Neural crest cell (in vitro differentiated cells): ENCODE measurements around the gene CCDC12. TPM values are rescaled to one million over a fixed set of nuclear protein-coding genes. Genes with fewer than 3 reads are reported as not detected.

Experiments
- DNase-seq: peaks from one replicate; pipeline ENCODE4 v3.0.0; 2021; ENCODE audit warnings: low read depth, mixed read lengths, low spot score
- H3K27ac Mint-ChIP-seq: one replicate; pipeline ENCODE4 v1.8.0; 2021; ENCODE audit warnings: mild to moderate bottlenecking, mixed read lengths; ENCODE audit not compliant: unreplicated experiment
- H3K27me3 Mint-ChIP-seq: 2 replicates; pipeline ENCODE4 v1.8.0; 2021; ENCODE audit warnings: low read depth, mild to moderate bottlenecking, mixed read lengths
- H3K36me3 Mint-ChIP-seq: 2 replicates; pipeline ENCODE4 v1.8.0; 2021; ENCODE audit warnings: low read depth, mild to moderate bottlenecking, mixed read lengths
- H3K4me1 Mint-ChIP-seq: 2 replicates; pipeline ENCODE4 v1.8.0; 2021; ENCODE audit warnings: mixed read lengths
- H3K4me3 Mint-ChIP-seq: one replicate; pipeline ENCODE4 v1.8.0; 2021; ENCODE audit warnings: mild to moderate bottlenecking, mixed read lengths
- H3K9me3 Mint-ChIP-seq: 2 replicates; pipeline ENCODE4 v1.8.0; 2021; ENCODE audit warnings: mixed read lengths
- total RNA-seq: library from RNA; stranded (reverse); gene quantifications from 2 replicates; pipeline ENCODE4 v1.2.1, GENCODE V29; 2021
- TF ChIP-seq, protein P1 (sequence below): fragments of 200-600 bp; sonication (generic); conservative IDR thresholded peaks from 2 replicates; pipeline ENCODE4 v1.5.0; 2021; ENCODE audit warnings: antibody characterized with exemption, mild to moderate bottlenecking

The CCDC12 gene
- total RNA-seq, 1 donor from 2014 or later: 54.3 TPM

- Mint-ChIP-seq H3K27ac (peak overlapping the region; percentile 52), H3K9me3 (no peaks in the 10 kb centered on the region), H3K4me1 (peaks cover 14% of the 10 kb centered on the region), H3K36me3 (peaks cover 6% of the 10 kb centered on the region), H3K27me3 (no peaks in the 10 kb centered on the region), H3K4me3 (no peak overlapping the region)
- TF ChIP-seq, protein P1, sequence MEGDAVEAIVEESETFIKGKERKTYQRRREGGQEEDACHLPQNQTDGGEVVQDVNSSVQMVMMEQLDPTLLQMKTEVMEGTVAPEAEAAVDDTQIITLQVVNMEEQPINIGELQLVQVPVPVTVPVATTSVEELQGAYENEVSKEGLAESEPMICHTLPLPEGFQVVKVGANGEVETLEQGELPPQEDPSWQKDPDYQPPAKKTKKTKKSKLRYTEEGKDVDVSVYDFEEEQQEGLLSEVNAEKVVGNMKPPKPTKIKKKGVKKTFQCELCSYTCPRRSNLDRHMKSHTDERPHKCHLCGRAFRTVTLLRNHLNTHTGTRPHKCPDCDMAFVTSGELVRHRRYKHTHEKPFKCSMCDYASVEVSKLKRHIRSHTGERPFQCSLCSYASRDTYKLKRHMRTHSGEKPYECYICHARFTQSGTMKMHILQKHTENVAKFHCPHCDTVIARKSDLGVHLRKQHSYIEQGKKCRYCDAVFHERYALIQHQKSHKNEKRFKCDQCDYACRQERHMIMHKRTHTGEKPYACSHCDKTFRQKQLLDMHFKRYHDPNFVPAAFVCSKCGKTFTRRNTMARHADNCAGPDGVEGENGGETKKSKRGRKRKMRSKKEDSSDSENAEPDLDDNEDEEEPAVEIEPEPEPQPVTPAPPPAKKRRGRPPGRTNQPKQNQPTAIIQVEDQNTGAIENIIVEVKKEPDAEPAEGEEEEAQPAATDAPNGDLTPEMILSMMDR: no peak
- DNase-seq: no peak
Measured at GRCh38 chr3:46930166-46930944, 46.2 kb downstream of the CCDC12 start.

DNA sequence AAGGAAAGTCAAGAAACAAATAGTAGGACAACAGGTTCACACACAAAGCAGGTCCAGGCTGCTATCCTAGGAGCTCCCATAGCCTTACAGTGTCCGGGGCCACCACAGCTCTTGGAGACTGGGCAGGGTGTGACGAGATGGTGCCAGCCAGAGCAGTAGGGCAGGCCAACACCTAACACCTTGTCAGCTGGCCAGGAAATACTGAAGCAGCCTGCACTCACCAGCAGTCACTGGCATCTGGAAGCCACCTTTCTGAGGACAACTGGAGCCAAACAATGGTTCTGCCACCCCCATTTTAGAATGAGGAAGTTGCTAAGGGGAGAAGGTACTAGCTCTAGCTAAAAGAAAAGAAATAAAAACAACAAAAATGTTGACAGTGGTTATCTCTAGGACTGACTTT, 47.2 kb downstream of the CCDC12 start:
- no peak for DNase-seq
- TF ChIP-seq, protein P1: no peak
- Mint-ChIP-seq H3K4me1 (peaks cover 11% of the 10 kb centered on the region), H3K27me3 (no peaks in the 10 kb centered on the region), H3K4me3 (no peak overlapping the region), H3K9me3 (no peaks in the 10 kb centered on the region), H3K27ac (no peak overlapping the region), H3K36me3 (peaks cover 6% of the 10 kb centered on the region)

DNA sequence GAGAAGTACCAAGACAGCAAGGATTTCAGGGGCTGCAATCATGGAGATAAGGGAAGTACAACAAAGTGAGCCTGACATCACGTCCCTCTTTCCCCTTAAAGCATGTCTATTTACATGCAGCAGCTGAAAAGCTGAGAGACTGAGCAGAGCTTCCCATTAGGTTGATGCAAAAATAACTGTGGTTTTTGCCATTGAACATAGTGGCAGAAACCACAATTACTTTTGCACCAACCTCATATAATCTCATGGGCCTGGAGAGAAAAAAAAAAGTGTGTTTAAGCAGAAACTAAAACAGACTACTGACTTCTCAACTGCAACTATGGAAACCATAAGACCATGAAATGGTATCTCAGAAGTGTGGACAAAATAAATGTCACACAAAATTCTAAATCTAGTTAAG, 48.3 kb downstream of the CCDC12 start:
- no peaks in the 10 kb centered on the region for H3K27me3 Mint-ChIP-seq
- H3K36me3 Mint-ChIP-seq: peaks cover 8% of the 10 kb centered on the region
- peaks cover 11% of the 10 kb centered on the region for H3K4me1 Mint-ChIP-seq
- H3K9me3 Mint-ChIP-seq: no peaks in the 10 kb centered on the region
- H3K4me3 Mint-ChIP-seq: no peak overlapping the region
- TF ChIP-seq, protein P1: no peak
- H3K27ac Mint-ChIP-seq: no peak overlapping the region
- DNase-seq: no peak

GRCh38 chr3:46927718-46928073, 48.8 kb downstream of the CCDC12 start:
- Mint-ChIP-seq H3K27ac (no peak overlapping the region), H3K4me3 (no peak overlapping the region), H3K36me3 (peaks cover 8% of the 10 kb centered on the region), H3K27me3 (no peaks in the 10 kb centered on the region), H3K4me1 (peaks cover 11% of the 10 kb centered on the region), H3K9me3 (no peaks in the 10 kb centered on the region)
- no peak for DNase-seq
- TF ChIP-seq, protein P1: no peak

GRCh38 chr3:46926871-46927717, 49.5 kb downstream of the CCDC12 start:
- Mint-ChIP-seq H3K9me3 (no peaks in the 10 kb centered on the region), H3K27ac (no peak overlapping the region), H3K27me3 (no peaks in the 10 kb centered on the region), H3K4me3 (no peak overlapping the region), H3K4me1 (peaks cover 6% of the 10 kb centered on the region), H3K36me3 (peaks cover 8% of the 10 kb centered on the region)
- DNase-seq: no peak
- TF ChIP-seq, protein P1: no peak
